ENCODE data around the gene HTR3B.

GRCh38 chr11:113952588-113952987 is 48.0 kb downstream of the HTR3B start:
- TF ChIP-seq CTCF (IDR thresholded peaks at IDR 0.05) (no peak), POLR2A (IDR thresholded peaks at IDR 0.05) (no peak)

Measured in thyroid gland (tissue), 4 donors.